NCI-H82 treated with DMSO at 0.1 percent for 48 hours (cell line): Measurements from ENCODE around the gene KRTAP6-3.

Experiments
- DNase-seq: peaks from one replicate; lab custom pipeline; 2025; ENCODE audit not compliant: unreplicated experiment; lab: John Stamatoyannopoulos, UW

Gene KRTAP6-3

DNA sequence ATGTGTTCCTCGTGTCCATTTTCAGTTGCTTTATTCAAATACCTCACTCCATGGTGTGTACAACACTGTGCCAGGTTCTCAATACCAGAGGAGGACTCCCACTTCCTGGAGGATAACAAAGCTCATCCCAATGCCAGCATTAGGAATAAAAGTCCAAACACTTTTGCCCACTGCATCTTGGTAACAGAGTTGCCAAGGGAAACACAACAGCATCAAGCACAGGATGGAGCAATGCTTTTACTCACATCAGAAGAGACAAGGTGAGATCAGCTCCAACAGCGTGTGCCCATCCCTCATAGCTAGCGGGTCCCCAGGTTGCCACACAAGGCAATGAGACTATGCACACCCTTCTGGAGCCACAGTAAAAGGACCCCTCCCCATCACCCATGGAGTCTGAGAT is 31.1 kb downstream of the KRTAP6-3 start:
- no peak for DNase-seq

DNA sequence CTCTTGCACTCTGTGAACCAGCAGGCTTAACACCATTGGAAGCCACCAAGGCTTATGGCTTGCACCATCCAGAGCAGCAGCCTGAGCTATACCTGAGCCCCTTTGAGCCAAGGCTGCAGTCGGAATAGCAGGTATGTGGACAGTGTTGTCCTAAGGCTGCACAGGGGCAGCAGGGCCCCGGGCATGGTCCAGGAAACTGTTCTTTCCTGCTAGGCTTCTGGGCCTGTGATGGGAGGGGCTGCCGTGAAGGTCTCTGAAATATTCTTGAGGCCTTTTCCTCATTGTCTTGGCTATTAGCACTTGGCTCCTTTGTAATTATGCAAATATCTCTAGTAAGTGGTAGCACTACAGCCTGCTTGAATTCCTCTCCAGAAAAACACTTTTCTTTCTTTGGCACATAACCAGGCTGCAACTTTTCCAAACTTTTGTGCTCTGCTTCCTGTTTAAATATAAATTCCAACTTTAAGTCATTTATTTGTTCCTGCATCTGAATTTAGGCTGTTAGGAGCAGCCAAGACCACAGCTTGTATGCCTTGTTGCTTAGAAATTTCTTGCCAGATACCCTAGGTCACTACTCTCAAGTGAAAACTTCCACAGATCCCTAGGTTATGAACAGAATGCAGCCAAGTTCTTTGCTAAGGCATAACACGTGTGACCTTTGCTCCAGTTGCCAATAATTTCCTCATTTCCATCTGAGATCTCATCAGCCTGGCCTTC is 33.4 kb downstream of the KRTAP6-3 start:
- no peak for DNase-seq

DNA sequence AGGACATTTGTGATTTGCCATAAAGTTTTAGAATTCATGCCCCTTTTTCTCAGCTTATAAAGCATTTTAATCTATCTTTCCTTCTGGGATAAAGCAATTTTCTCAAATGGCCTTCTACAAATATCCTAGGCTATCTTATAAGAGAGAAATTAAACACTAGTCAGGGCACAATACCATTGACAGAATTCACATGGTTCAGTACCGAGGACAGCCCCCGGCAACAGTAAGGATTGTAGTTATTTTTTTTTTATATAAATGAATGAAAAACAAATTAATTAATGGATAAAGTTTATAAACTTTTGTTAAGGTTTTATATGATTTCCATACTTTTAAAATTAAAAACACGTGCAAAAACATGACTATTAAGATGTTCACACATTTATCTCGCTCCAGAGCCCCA is 35.9 kb downstream of the KRTAP6-3 start:
- no peak for DNase-seq

DNA sequence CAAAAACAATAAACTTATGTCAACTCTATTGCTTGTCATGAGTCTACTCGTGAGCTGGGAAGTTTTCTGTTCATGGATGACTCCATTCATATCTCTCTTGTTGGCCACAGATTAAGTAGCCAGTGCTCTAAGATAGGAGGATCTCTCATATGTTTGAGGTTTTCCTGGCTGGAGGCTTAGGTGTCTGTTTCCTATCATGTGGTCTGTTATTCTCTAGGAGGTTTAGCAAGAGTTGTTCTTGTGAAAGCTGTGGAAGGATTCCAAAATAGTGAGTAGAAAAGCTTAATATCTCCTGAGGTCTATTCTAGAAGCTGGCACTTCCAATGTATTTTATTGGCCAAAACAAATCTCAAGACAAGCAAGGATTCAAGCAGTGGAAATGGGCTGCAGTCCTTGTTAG is 37.0 kb downstream of the KRTAP6-3 start:
- DNase-seq, result no peak

DNA sequence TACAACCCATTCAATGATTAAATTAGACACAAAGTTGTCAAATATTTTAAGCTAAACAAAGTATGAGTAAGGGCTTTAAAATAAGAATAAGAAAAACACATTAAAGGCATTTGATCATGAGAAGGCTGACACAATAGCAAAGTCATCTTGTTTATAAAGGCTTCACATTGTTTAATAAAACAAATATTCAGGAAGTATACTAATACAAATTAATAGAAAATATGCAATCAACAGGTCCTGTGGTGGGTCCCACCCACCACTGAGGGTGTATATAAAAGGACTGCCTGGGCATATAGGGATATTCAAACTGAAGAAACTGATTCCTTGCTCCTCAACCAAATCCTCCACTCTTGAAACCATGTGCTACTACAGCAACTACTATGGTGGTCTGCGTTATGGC is 42.7 kb downstream of the KRTAP6-3 start, which contains the start of gene KRTAP20-2:
Gene KRTAP20-2 (plus strand): TSS at position 301 of the 400 bp plus-strand sequence. CDS start 58 bp downstream, at position 359.
- DNase-seq, result no peak

DNA sequence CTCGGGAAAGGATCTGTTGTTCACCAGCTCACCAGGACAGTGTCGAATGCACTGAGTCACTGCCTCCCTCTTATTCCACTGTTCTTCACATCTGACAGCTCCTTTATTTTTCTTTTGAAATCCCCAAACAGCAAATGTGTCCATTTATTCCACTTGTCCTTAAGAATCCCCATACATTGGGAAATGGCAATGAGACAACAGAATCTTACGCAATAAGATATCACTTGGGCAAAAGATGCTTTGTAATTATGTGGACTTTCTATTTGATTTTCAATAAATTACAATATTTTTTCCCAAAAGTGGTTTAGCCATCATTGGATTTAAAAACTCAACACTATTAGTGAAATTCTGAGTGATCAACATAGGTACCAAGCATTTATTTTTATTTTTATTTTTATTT is 46.4 kb downstream of the KRTAP6-3 start:
- DNase-seq, result no peak

DNA sequence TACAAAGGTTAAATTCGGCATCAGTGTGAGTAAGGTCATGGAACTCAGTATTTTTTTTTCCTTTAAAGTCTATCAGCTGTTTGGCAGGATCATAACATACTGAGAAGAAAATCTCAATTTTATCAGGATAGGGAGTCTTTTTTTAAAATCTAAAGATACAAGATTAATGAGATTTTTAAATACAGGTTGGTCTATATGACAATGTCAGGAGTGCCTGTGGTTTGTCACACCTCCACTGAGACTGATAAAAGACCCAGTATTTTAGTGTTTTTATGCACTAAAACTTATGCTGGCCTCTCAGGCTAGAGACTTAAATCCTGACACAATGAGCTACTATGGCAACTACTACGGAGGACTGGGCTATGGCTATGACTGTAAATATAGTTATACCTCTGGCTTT is 50.3 kb downstream of the KRTAP6-3 start, which contains the start of gene KRTAP20-3:
Gene KRTAP20-3 (plus strand): TSS at position 301 of the 400 bp plus-strand sequence.
- DNase-seq, result no peak
